Cortex of kidney (tissue), 1 donor: ENCODE results near the gene ZNF714.

ENCODE experiments used
- DNase-seq: peaks from one replicate; lab custom pipeline; 2025; lab: John Stamatoyannopoulos, UW

Gene ZNF714

DNA sequence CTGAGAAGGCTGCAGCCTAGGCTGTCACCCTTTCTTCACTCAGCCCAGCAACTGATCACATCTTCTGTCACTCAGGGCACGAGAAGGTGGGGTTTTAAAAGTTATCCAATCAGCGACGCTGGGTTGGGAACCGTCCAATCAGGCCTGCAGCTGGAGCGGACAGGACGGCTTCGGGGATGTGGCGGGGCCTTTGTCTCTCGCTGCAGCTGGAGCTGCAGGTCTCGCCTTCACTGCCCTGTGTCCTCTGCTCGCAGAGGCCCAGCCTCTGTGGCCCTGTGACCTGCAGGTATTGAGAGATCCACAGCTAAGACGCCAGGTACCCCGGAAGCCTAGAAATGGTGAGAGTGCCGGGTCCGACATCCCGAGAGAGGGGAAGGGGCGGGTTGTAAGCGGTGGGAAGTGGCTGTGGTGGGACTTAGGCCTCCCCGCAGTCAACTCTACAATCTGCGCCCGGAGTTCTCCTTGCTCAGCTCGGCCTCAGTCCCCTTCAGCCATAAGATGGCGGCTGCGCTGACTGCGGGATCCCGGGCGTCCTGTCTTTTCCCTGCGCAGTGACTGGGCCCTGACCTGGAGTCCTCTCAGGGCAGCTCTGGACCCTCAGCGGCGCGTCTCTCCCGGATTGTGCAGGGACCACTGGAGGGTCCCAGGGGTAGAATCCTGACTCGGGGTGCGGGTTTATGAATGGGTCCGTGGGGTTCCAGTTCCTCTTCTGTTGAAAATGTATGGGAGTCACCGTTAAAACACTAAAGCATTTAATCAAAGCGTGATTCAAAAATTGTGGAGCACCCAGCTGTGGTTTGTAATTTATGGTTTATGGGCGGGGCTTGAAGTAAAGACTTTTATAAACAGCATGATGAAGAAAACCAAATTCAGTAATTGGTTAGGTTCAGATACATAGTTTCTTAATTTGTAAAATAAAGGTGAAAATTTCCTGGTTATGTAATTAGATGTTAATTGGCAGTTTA is at the start of gene ZNF714:
Gene ZNF714 (plus strand): TSS at position 193 of the 965 bp plus-strand sequence. CDS start 16,066 bp downstream, outside the sequence.
- no peak for DNase-seq

DNA sequence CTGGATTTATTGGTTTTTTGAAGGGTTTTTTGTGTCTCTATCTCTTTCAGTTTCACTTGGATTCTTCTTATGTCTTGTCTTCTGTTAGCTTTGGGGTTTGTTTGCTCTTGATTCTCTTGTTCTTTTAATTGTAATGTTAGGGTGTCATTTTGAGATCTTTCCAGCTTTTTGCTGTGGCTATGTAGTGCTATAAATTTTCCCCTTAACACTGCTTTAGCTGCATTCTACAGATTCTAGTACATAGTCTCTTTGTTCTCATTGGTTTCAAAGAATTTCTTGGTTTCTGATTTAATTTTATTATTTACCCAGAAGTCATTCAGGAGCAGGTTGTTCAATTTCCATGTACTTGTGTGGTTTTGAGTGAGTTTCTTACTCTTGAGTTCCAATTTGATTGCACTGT is 37.0 kb upstream of the ZNF714 start:
- DNase-seq = no peak

DNA sequence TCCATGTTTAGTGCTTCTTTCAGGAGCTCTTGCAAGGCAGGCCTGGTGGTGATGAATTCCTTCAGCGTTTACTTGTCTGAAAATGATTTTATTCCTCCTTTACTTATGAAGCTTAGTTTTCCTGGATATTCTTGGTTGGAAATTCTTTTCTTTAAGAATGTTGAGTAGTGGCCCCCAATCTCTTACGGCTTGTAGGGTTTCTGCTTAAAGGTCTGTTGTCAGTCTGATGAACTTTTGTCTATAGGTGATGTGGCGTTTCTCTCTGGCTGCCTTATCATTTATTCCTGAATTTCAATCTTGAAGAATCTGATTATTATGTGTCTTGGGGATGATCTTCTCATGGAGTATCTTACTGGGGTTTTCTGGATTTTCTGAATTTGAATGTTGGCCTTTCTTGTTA is 35.5 kb upstream of the ZNF714 start:
- no peak for DNase-seq

DNA sequence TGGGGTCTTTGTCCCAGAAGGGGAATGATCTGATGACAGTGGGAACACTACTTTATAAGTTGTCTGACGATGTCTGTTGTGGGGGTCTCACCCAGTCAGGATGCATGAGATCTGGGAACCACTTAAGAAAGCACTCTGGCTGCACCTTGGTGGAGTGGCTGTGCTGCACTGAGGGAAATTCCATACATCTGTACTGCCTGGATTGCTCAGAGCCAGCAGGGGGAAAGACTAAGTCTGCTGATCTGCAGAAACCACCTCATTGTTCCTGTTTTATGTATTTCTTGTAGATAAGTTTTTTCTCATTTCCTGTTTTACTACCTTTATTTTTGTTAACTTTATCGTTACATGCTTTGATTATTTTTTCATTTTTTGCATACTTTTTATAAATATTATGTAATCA is 34.3 kb upstream of the ZNF714 start:
- DNase-seq = no peak

DNA sequence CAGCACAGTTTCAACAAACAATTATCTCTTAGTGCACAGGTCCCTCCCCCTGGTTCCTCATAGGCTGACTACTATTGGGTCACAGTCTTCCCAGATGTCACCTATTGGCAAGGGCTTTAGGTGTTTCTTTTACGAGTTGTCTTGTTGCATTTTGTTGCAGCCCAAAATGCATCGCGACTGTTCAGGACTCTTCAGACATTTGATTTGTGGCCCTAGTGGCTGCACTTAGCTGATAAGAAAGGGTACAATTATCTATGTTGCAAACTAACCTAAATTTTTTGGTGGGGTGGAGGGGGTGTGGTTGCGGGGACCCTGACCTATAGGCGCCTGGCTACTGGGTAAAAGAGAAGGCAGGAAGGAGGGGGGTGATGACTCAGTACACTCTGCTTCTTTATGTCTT is 29.1 kb upstream of the ZNF714 start:
- no peak for DNase-seq

DNA sequence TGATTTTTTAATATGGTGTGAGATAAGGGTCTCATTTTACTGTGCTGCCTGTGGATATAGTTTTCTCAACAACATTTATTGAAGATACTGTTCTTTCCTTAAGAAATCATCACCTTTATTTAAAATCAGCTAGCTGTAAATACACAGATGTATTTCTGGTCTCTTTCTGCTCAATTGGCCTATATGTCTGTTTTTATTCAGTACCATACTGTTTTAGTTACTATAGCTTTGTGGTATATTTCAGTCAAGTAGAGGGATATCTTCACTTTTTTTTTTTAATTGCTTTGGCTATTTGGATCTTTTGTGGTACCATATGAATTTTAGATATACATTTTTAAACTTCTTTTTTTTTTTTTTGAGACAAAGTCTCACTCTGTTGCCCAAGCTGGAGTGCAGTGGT is 16.7 kb upstream of the ZNF714 start:
- DNase-seq = no peak

DNA sequence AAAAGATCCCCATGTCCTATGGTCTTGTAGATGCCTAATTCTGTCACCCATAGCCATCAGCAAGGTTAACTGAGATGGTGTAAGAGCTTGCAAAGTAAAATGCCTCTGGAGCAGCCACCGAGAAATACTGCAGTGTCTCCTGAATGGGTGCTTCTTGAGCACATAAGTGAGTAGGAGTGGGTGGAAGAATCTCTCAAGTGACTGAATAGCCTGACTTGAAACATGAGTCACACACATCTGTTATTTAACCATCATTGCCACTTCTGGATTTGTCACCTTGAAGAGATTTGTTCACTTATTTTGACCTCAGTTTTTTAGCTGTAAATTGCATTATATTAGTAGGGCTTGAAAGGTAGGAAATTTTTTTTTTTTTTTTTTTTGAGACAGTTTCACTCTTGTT is 2.3 kb downstream of the ZNF714 start:
- no peak for DNase-seq

DNA sequence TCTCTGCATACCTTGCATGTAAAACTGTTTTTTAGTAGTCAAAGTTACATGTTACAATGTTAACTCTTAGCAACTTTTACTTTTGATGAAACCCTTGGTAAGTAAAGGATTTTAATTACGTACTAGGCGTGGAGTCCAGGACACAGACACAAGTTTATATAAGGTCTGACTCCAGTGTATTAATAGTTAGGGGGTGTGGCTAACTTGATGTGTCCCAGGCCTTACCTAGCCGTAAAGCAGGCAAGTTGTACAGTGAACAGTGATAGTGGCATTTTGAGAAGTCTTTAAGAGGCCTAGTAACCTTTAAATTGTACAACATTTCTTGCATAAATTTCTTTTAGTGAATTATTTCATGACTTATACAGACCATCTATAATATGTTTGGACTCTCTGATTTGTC is 5.9 kb downstream of the ZNF714 start:
- no peak for DNase-seq

DNA sequence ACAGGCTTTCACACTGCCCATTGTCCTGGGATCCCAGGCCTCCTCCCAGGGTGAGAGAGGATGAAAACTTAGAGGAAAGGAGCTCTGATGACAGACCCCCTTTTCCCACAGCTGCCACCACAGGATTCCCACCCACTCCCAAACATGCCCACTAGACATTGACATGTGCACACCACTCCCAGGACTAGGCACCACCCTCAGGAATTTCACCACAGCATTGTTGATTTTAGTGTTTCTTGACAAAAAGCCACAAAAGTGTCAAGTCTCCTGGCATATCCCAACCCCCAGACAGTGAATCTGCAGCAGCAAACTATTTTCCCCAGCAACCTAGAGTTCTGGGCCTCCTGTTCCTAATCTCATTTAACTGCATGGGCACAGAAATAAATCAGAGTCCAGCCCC is 10.1 kb downstream of the ZNF714 start:
- DNase-seq = no peak

DNA sequence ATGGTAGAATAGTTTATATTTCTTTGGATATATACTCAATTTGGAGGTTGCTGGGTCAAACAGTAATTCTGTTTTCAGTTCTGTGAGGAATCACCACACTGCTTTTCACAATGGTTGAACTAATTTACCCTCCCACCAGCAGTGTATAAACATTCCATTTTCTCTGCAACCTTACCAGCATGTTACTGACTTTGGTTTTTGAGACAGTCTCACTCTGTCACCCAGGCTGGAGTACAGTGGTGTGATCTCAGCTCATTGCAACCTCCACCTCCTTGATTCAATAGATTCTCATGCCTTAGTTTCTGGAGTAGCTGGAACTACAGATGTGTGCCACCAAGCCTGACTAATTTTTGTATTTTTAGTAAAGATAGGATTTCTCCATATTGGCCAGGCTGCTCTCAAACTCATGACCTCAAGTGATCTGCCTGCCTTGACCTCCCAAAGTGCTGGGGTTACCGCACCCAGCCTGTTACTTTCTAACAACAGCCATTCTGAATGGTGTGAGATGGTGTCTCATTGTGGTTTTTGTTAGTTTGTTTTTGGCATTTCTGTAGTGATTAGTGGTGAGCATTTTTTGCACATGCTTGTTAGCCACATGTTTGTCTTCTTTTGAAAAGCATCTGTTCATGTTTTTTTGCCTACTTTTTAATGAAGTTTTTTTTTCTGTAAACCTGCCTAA is 12.5 kb downstream of the ZNF714 start:
- DNase-seq = no peak

DNA sequence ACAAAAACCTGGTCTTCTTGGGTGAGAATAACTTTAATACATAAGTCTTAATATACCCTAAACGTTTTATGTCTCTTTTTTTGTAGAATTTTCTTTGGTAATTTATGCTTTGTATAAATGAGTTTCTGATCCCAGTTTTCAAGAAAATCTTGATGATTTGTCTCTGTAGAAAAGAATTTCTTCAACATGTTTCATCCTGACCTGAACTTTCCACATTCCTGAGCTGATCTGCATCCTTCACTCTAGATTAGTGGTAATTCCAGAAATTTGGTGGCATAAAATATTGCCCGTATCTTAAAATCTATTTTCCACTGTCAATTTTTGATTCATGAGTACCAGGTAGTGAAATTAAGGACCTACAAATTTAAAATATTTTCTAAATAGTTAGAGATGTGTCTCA is 16.3 kb downstream of the ZNF714 start:
- no peak for DNase-seq

DNA sequence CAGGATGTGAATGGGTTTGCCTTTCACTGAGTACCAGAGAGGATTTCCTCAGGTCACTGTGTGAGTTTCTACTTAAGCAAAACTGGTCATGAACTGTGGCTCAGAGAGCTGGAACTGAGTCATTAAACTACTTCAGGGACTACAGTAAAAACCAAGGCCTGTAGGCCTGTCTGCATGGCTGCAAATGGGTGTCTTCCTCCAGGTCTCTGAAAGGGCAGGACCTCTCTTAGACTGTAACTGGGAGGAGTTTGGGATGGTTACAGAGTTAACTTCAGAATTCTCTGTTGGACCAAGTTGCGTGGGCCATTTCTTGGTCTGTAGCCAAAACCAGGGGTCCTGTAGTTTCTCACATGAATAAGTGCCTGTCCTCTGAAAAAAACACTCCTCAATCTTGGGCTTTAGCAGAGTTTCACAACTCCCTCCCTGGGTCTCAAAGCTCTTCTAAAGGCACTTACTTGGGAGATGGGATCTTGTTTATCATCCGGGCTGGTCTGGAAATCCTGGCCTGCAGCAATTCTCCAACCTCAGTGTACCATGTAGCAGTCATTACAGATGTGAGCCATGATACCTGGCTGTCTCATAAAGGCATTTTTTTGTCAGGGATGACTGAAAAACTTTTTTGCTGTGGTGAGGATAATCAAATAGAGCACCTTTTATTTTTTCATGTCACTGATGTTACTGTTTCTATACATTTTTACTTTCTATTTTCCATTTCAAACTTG is 19.7 kb downstream of the ZNF714 start:
- DNase-seq = no peak

DNA sequence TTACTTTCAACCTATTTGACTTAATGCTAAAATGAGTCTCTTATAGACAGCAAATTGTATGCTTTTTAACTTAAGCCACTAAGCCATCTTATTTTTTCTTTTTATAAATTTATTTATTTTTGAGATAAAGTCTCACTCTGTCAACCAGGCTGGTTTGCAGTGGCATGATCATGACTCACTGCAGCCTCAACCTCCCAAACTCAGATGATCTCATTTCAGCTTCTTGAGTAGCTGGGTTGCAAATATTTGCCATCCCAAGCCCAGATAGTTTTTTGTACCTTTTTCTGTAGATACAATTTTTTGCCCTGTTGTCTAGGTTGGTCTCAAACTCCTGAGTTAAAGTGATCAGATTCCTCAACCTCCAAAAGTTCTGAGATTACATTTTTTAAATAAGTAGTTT is 27.1 kb downstream of the ZNF714 start:
- DNase-seq = no peak

DNA sequence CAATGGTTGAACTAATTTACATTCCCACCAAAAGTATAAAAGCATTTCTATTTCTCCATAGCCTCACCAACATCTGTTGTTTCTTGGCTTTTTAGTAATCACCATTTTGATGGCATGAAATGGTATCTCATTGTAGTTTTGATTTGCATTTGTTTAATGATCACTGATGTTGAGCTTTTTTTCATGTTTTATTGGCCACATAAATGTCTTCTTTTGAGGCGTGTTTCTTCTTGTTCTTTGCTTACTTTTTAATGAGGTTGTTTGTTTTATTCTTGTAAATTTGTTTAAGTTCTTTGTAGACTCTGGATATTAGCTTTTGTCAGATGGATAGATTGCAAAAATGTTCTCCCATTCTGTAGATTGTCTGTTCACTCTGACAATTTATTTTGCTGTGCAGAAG is 28.2 kb downstream of the ZNF714 start:
- DNase-seq = no peak

DNA sequence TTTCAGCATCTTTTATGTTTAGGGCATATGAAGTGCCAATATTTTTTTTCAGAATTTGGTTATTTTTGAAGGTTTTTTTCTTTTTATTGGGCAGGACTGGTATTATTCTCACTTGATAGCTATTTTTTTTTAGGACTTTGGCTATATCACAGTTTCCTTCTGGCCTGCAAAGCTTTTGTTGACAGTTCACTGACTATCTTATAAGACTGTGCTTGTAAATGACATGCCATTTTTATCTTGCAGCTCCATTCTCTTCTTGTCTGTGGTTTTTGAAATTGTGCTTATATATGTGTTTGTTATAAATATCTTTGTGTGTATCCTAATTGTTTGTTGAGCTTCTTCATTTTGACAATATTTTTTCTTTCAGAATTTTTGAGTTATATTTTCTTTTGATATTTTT is 33.4 kb downstream of the ZNF714 start:
- DNase-seq = no peak

DNA sequence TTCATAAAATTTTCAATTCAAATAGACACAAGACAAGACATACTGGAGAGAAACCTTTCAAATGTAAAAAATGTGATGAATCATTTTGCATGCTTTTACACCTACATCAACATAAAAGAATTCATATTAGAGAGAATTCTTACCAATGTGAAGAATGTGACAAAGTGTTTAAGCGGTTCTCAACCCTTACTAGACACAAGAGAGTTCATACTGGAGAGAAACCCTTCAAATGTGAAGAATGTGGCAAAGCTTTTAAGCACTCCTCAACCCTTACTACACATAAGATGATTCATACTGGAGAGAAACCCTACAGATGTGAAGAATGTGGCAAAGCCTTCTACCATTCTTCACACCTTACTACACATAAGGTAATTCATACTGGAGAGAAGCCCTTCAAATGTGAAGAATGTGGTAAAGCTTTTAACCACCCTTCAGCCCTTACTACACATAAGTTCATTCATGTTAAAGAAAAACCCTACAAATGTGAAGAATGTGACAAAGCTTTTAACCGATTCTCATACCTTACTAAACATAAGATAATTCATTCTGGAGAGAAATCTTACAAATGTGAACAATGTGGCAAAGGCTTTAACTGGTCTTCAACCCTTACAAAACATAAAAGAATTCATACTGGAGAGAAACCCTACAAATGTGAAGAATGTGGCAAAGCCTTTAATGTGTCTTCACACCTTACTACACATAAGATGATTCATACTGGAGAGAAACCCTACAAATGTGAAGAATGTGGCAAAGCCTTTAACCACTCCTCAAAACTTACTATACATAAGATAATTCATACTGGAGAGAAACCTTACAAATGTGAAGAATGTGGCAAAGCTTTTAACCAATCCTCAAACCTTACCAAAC is 35.3 kb downstream of the ZNF714 start:
- no peak for DNase-seq

DNA sequence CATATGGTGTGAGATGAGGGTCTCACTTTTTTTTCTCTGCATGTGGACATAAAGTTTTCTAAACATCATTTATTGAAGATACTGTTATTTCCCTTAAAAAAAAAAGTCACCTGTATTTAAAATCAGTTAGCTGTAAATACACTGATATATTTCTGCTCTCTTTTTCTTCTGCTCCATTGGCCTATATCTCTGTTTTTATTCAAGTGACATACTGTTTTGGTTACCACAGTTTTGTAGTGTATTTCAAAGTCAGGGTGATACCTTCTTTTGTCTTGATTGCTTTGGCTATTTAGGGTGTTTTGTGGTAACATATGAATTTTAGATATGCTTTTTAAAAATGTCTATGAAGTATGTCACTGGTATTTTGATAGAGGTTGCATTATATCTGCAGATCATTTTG is 44.1 kb downstream of the ZNF714 start:
- DNase-seq = no peak

DNA sequence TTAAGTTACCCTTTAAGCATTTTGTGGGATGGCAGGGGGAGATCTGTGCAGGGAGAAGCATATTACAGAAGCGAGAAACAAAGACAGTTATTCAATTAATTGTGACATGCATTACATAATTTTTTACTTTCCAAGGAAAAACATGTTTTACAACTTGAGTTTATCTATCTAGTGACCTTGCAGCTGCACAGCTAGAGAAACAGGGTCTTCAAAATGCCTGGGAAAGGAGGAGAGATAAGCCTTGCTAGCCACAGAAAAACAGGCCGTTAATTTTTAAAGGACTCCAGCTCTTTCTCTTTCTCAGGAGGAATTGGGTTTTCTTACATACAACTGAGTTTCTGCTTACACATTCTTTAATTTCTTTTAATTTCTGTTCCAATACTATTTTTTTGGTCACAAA is 45.0 kb downstream of the ZNF714 start:
- DNase-seq = no peak

DNA sequence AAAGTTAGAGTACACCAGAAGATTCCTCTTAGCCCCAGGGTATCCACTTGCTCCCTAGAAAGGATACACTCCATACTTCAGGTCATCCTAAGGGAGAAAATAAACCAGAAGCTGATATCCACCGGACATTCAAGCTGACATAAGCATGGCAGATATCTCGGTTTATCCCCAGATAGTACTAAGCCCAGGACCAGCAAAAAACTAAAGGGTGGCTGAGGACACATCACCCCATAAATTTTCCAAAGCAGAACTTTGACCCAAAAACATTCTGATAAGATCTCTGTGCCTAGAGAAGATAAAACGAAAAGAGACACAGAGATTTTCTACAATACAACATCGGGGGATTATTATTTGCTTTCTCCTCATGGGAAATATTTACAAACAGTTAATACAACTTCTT is 45.9 kb downstream of the ZNF714 start:
- no peak for DNase-seq

DNA sequence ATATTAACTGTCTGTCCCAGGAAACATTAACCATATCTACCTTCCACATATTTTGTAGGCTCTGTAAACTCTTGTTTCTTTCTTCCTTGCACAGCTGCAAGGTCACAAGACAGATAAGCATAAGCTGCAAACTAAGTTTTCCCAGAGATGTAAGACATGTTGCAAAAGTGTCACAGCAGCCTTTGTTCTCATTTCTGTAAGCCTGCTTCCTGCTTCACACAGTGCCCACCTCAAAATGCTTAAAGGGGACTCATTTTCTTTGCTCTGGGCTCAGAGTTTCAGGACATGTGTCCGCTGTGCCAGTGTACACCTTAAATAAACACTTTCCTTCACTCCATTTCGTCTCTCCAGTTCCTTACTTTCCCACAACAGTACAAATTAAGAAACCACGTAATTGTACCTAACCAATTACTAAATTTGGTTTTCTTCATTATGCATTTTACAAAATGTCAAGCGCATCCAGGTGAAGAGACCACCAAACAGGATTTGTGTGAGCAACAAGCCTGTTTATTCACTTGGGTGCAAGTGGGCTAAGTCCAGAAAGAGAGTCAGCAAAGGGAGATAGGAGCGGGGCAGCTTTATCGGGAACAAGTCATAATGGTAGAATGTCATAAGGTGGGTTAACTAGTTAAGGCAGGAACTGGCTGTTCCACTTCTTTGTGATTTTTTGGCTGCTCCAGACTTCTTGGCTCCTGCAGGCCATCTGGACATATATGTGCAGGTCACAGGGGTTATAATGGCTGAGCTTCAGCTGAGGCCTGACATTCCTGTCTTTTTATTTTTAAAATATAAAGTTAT is 47.1 kb downstream of the ZNF714 start:
- no peak for DNase-seq
